ENCODE measurements around the gene USF2. TPM values are rescaled to one million over a fixed set of nuclear protein-coding genes. Genes with fewer than 3 reads are reported as not detected.

USF2 gene
- polyA plus RNA-seq, 1 donor (not counting 4 experiments of a cell fraction or from before 2014, with no cell fraction given) = 53.8 TPM

- no peak overlapping the region for H3K9ac ChIP-seq (ENCODE audit: control insufficient read depth, extremely low read depth, insufficient read depth, low read length)
- TF ChIP-seq CTCF (optimal IDR thresholded peaks at IDR 0.05 in 1 of 3, IDR thresholded peaks at IDR 0.05 in 1 of 3, conservative IDR thresholded peaks at IDR 0.05 in 1 of 3; ENCODE audit: extremely low read depth in 1 of 3, insufficient read depth in 2 of 3, low read length in 3 of 3) = no peak
- TF ChIP-seq EZH2 (IDR thresholded peaks at IDR 0.05; ENCODE audit: low read length) = no peak
- H3K4me1 ChIP-seq (ENCODE audit: control insufficient read depth, extremely low read depth, insufficient read depth, low read length) = peaks cover 7% of the 10 kb centered on the region
- H3K79me2 ChIP-seq (ENCODE audit: control insufficient read depth, insufficient read depth, low read length) = peaks cover 37% of the 10 kb centered on the region
- dilution Hi-C loops (cut with MboI; ENCODE audit: extremely low pct_ligation_motif_present, low sequenced_read_pairs) = no loop called here
- H3K36me3 ChIP-seq (ENCODE audit: control insufficient read depth in 2 of 2, extremely low read depth in 1 of 2, insufficient read depth in 2 of 2, low read length in 2 of 2) = peaks cover 30 to 44% of the 10 kb centered on the region in 2 experiments
- no peak for FAIRE-seq
- H2AFZ ChIP-seq (ENCODE audit: control insufficient read depth, low read length) = no peak overlapping the region
- no peaks in the 10 kb centered on the region for H3K9me1 ChIP-seq (ENCODE audit: control insufficient read depth, extremely low read depth, insufficient read depth, low read length)
- peaks cover 2% of the 10 kb centered on the region for H4K20me1 ChIP-seq (ENCODE audit: control insufficient read depth, extremely low read depth, insufficient read depth, low read length)
- no peak overlapping the region for H3K4me3 ChIP-seq (ENCODE audit: control insufficient read depth in 2 of 3, extremely low read depth in 1 of 3, insufficient read depth in 2 of 3, low read depth in 1 of 3, low read length in 3 of 3)
- no peak for DNase-seq (ENCODE audit: low read depth, low spot score)
- no peaks in the 10 kb centered on the region for H3K27me3 ChIP-seq (ENCODE audit: control insufficient read depth, extremely low read depth, insufficient read depth, low read length)
- H3K4me2 ChIP-seq (ENCODE audit: control insufficient read depth, extremely low read depth, insufficient read depth, low read depth, low read length) = no peak overlapping the region
- no peaks in the 10 kb centered on the region for H3K9me3 ChIP-seq (ENCODE audit: control insufficient read depth, low read depth, low read length)
- no peak overlapping the region for H3K27ac ChIP-seq (ENCODE audit: control insufficient read depth, insufficient read depth, low read length)
Measured at GRCh38 chr19:35254341-35255297, 14.1 kb upstream of the USF2 start.

DNA sequence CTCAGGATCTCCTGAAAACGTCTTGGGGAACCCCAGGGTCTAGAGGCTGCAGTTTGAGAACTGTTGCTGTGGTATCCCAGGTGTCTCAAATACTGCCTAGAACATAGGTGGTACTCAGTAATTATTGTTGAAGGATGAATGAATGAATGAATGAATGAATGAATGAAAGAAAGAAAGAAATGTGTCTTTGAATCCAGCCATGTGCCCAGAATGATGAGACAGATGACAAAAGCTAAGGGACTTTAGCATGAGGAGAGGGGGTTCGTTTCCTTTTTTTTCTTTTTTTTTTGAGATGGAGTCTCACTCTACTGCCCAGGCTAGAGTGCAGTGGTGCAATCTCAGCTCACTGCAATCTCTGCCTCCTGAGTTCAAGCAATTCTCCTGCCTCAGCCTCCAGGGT, 12.2 kb upstream of the USF2 start:
- FAIRE-seq (no peak), DNase-seq (ENCODE audit: low read depth, low spot score) (no peak)
- H3K4me3 ChIP-seq (ENCODE audit: control insufficient read depth in 2 of 3, extremely low read depth in 1 of 3, insufficient read depth in 2 of 3, low read depth in 1 of 3, low read length in 3 of 3) = no peak overlapping the region
- TF ChIP-seq CTCF (optimal IDR thresholded peaks at IDR 0.05 in 1 of 3, IDR thresholded peaks at IDR 0.05 in 1 of 3, conservative IDR thresholded peaks at IDR 0.05 in 1 of 3; ENCODE audit: extremely low read depth in 1 of 3, insufficient read depth in 2 of 3, low read length in 3 of 3) (no peak), EZH2 (IDR thresholded peaks at IDR 0.05; ENCODE audit: low read length) (no peak)
- dilution Hi-C loops (cut with MboI; ENCODE audit: extremely low pct_ligation_motif_present, low sequenced_read_pairs) = no loop called here
- H3K9me1 ChIP-seq (ENCODE audit: control insufficient read depth, extremely low read depth, insufficient read depth, low read length) = no peaks in the 10 kb centered on the region
- H2AFZ ChIP-seq (ENCODE audit: control insufficient read depth, low read length) = no peak overlapping the region
- H3K4me2 ChIP-seq (ENCODE audit: control insufficient read depth, extremely low read depth, insufficient read depth, low read depth, low read length) = no peak overlapping the region
- no peaks in the 10 kb centered on the region for H4K20me1 ChIP-seq (ENCODE audit: control insufficient read depth, extremely low read depth, insufficient read depth, low read length)
- peaks cover 32 to 45% of the 10 kb centered on the region in 2 experiments for H3K36me3 ChIP-seq (ENCODE audit: control insufficient read depth in 2 of 2, extremely low read depth in 1 of 2, insufficient read depth in 2 of 2, low read length in 2 of 2)
- H3K27ac ChIP-seq (ENCODE audit: control insufficient read depth, insufficient read depth, low read length) = no peak overlapping the region
- peaks cover 21% of the 10 kb centered on the region for H3K79me2 ChIP-seq (ENCODE audit: control insufficient read depth, insufficient read depth, low read length)
- no peak overlapping the region for H3K9ac ChIP-seq (ENCODE audit: control insufficient read depth, extremely low read depth, insufficient read depth, low read length)
- no peaks in the 10 kb centered on the region for H3K4me1 ChIP-seq (ENCODE audit: control insufficient read depth, extremely low read depth, insufficient read depth, low read length)
- no peaks in the 10 kb centered on the region for H3K9me3 ChIP-seq (ENCODE audit: control insufficient read depth, low read depth, low read length)
- no peaks in the 10 kb centered on the region for H3K27me3 ChIP-seq (ENCODE audit: control insufficient read depth, extremely low read depth, insufficient read depth, low read length)

Measured in keratinocyte (primary cell).